ENCODE measurements around the gene COG4. TPM values are rescaled to one million over a fixed set of nuclear protein-coding genes. Genes with fewer than 3 reads are reported as not detected.

Gene COG4
- total RNA-seq, 3 donors from 2014 or later: 36.4 to 46.1 (median 41.3) TPM

DNA sequence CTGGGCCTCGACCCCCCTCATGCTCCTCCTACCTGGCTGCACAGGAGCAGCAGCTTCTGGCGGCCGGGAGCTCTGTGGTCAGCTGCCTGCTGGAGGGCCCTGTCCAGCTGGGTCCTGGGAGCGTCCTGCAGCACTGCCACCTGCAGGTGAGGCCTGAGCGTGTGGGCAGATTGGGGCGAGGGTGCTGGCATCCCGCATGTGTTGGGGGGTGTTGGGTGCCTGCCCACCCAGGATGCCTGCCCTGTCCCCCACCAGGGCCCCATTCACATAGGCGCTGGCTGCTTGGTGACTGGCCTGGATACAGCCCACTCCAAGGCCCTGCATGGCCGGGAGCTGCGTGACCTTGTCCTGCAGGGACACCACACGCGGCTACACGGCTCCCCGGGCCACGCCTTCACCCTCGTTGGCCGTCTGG is 52.4 kb downstream of the COG4 start:
- intact Hi-C loops (cut with DNase I; ENCODE audit: low total_unique reads): no loop called here
- H3K9me3 ChIP-seq: no peaks in the 10 kb centered on the region
- no peaks in the 10 kb centered on the region for H3K36me3 ChIP-seq
- no peaks in the 10 kb centered on the region for H3K4me1 ChIP-seq
- H3K4me3 ChIP-seq: no peak overlapping the region
- DNase-seq (ENCODE audit: low spot score in 2 of 2): no peak
- no peak for TF ChIP-seq POLR2AphosphoS5 (IDR thresholded peaks at IDR 0.05)
- TF ChIP-seq, protein P1, sequence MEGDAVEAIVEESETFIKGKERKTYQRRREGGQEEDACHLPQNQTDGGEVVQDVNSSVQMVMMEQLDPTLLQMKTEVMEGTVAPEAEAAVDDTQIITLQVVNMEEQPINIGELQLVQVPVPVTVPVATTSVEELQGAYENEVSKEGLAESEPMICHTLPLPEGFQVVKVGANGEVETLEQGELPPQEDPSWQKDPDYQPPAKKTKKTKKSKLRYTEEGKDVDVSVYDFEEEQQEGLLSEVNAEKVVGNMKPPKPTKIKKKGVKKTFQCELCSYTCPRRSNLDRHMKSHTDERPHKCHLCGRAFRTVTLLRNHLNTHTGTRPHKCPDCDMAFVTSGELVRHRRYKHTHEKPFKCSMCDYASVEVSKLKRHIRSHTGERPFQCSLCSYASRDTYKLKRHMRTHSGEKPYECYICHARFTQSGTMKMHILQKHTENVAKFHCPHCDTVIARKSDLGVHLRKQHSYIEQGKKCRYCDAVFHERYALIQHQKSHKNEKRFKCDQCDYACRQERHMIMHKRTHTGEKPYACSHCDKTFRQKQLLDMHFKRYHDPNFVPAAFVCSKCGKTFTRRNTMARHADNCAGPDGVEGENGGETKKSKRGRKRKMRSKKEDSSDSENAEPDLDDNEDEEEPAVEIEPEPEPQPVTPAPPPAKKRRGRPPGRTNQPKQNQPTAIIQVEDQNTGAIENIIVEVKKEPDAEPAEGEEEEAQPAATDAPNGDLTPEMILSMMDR (IDR thresholded peaks at IDR 0.05): peak in 1 of 3 donors; percentile 8
- no peaks in the 10 kb centered on the region for H3K27me3 ChIP-seq
- H3K27ac ChIP-seq: no peak overlapping the region

DNA sequence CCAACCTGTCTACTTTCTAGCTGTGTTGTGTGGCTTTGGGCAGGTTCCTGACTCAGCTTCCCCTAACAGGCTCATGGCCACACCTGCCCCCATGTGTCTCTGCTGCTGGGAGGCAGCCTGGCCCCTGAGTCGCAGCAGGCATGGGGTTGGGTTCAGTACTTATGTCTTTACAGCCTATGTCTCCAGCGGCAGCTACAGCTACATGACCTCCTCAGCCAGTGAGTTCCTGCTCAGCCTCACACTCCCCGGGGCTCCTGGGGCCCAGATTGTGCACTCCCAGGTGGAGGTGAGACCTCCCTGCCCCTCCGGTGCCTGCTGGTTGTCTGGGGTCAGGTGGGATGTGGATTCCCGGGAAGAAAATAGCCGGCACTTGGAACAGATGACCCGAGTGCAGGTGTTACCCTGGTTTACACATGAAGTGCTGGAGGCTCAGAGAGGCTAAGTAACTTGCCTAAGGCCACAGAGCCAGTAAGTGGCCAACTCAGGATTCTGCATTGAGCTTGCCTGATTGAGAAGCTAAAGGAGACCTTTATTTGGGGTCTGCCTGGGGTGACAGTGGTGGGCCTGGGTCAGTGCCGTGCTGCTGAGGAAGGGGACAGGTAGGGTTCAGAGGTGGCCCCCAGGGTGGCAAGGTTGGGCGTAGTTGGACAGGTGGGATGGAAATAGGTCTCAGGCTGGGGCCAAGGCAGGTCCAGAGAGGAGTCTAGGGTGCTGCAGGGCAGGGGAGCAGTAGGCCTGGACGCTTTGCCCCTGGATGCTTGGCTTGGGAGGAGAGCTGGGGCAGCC is 53.0 kb downstream of the COG4 start:
- H3K4me1 ChIP-seq: no peaks in the 10 kb centered on the region
- no peak for DNase-seq (ENCODE audit: low spot score in 2 of 2)
- no peaks in the 10 kb centered on the region for H3K36me3 ChIP-seq
- no peaks in the 10 kb centered on the region for H3K9me3 ChIP-seq
- H3K27ac ChIP-seq: no peak overlapping the region
- TF ChIP-seq, protein P1 (IDR thresholded peaks at IDR 0.05): no peak
- TF ChIP-seq POLR2AphosphoS5 (IDR thresholded peaks at IDR 0.05) (no peak), POLR2A (IDR thresholded peaks at IDR 0.05) (no peak)
- no peak overlapping the region for H3K4me3 ChIP-seq
- H3K27me3 ChIP-seq: no peaks in the 10 kb centered on the region
- intact Hi-C loops (cut with DNase I; ENCODE audit: low total_unique reads): no loop called here

DNA sequence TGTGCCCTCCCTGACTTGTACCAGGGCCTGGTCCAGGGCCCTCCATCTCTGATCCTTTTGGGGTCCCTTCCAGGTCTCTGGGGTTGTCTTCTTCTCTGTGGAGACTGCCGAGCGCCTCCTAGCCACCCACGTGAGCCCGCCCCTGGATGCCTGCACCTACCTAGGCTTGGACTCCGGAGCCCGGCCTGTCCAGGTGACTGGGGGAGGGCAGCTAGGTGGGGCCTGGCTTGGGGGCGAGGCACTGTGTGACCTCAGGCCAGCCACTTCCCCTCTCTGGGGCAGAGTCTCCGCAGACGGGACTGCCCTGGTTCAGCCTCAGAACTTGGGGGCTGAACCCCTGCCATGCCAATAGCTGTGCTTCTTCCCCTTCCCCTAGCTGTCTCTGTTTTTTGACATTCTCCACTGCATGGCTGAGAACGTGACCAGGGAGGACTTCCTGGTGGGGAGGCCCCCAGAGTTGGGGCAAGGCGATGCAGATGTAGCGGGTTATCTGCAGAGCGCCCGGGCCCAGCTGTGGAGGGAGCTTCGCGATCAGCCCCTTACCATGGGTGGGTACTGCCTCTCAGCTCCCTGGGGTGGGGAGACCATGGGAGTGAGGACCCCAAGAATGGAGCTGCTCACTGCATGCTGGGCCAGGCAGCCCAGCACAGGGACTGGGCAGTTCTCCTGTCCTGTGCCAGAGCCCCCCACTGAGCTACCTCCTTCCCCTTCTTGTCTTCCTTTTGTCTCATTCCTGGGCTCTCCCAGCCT is 54.4 kb downstream of the COG4 start:
- Histone ChIP-seq H3K4me1 (no peaks in the 10 kb centered on the region), H3K9me3 (no peaks in the 10 kb centered on the region), H3K27me3 (no peaks in the 10 kb centered on the region), H3K4me3 (no peak overlapping the region), H3K36me3 (no peaks in the 10 kb centered on the region), H3K27ac (no peak overlapping the region)
- intact Hi-C loops (cut with DNase I; ENCODE audit: low total_unique reads): no loop called here
- no peak for DNase-seq (ENCODE audit: low spot score in 2 of 2)
- no peak for TF ChIP-seq POLR2AphosphoS5 (IDR thresholded peaks at IDR 0.05)
- TF ChIP-seq POLR2A (IDR thresholded peaks at IDR 0.05): no peak

DNA sequence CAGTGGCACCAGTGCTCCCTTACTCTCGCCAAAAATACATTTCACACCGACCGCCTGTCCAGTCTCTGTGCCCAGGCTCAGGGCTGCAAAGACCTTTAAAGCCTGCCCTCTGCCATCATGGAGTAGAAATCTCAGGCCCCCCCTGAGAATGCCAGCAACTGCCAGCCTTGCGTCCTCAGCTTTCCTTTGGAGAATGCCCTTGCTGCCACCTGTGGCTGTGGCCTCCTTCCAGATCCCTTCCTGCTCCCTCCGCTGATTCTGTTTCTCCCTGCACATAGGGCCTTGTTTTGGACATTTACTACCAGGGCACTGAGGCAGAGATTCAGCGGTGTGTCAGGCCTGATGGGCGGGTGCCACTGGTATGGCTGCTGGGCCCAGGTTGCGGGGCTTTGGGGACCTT is 55.7 kb downstream of the COG4 start:
- H3K9me3 ChIP-seq: no peaks in the 10 kb centered on the region
- no peaks in the 10 kb centered on the region for H3K36me3 ChIP-seq
- H3K27ac ChIP-seq: no peak overlapping the region
- no peak for DNase-seq (ENCODE audit: low spot score in 2 of 2)
- TF ChIP-seq, protein P1 (IDR thresholded peaks at IDR 0.05): no peak
- TF ChIP-seq POLR2A (IDR thresholded peaks at IDR 0.05) (no peak), POLR2AphosphoS5 (IDR thresholded peaks at IDR 0.05) (no peak)
- intact Hi-C loops (cut with DNase I; ENCODE audit: low total_unique reads): no loop called here
- H3K4me3 ChIP-seq: no peak overlapping the region
- H3K27me3 ChIP-seq: no peaks in the 10 kb centered on the region
- no peaks in the 10 kb centered on the region for H3K4me1 ChIP-seq

DNA sequence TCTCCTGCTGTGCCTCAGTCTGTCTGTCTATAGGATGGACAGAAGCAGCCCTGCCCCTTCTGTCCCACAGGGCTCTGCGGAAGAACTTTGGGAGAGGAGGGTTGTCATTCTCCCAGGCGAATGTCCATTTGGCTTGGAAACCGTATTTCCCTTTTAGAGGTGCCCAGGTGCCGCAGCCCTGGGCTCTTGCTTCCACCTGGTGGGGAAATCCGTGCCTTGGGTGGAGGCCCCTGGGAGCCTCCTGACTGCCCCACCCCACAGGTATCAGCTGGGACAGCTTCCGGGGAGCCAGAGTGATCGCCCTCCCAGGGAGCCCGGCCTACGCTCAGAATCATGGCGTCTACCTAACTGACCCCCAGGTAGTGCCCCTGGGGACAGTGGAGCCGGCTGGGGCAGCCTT is 56.2 kb downstream of the COG4 start:
- Histone ChIP-seq H3K9me3 (no peaks in the 10 kb centered on the region), H3K4me3 (no peak overlapping the region), H3K27ac (no peak overlapping the region), H3K27me3 (no peaks in the 10 kb centered on the region), H3K36me3 (no peaks in the 10 kb centered on the region), H3K4me1 (no peaks in the 10 kb centered on the region)
- no peak for TF ChIP-seq POLR2AphosphoS5 (IDR thresholded peaks at IDR 0.05)
- TF ChIP-seq POLR2A (IDR thresholded peaks at IDR 0.05): no peak
- TF ChIP-seq, protein P1 (IDR thresholded peaks at IDR 0.05): no peak
- intact Hi-C loops (cut with DNase I; ENCODE audit: low total_unique reads): no loop called here
- no peak for DNase-seq (ENCODE audit: low spot score in 2 of 2)

Data from breast epithelium (tissue), 4 donors.